Dermis microvascular lymphatic vessel endothelial cell (primary cell): Measurements from ENCODE around the gene CADM4. TPM values are rescaled to one million over a fixed set of nuclear protein-coding genes. Genes with fewer than 3 reads are reported as not detected.
"Not testable (repeated sequence)": the region's sequence is repeated elsewhere in the genome, so short reads cannot be mapped to it uniquely, and the experiment has no call there.

Experiments used
- DNase-seq, 2 donors: peaks; one replicate each; pipeline versions ENCODE4 v3.0.0 to v3.0.0-alpha.2; 2010; ENCODE audit warnings: low read depth in 2 of 2
- total RNA-seq: library from RNA; depleted of rRNA; stranded (reverse); fragments of >200 nt; gene quantifications from 2 replicates; pipeline ENCODE4 v1.2.1, GENCODE V29; 2014

Gene CADM4
- total RNA-seq, 1 donor from 2014 or later = 9.2 TPM

- not testable (repeated sequence) for DNase-seq
These were observed 52.6 kb downstream of the CADM4 start for GRCh38 chr19:43587029-43587428.

GRCh38 chr19:43586346-43586745 is 53.3 kb downstream of the CADM4 start:
- DNase-seq = no peak

GRCh38 chr19:43584484-43584883 is 55.2 kb downstream of the CADM4 start:
- DNase-seq = no peak

GRCh38 chr19:43582495-43582894 is 57.2 kb downstream of the CADM4 start:
- DNase-seq = no peak

GRCh38 chr19:43581467-43581866 is 58.2 kb downstream of the CADM4 start:
- no peak for DNase-seq

GRCh38 chr19:43578787-43579186 is 60.9 kb downstream of the CADM4 start:
- no peak for DNase-seq

GRCh38 chr19:43575955-43576878 is 63.4 kb downstream of the CADM4 start:
- DNase-seq = no peak

- peak; percentile 97 to 99 for DNase-seq
These were observed 64.3 kb downstream of the CADM4 start, which contains the start of the genes PINLYP and XRCC1 for GRCh38 chr19:43575156-43575950. PINLYP (plus strand) TSS chr19:43575801; CDS start chr19:43577192, 1,391 bp downstream. XRCC1 (minus strand) TSS chr19:43575527; CDS start chr19:43575458, 69 bp downstream.

- peak in 1 of 2 donors; percentile 90 for DNase-seq
These were observed 65.1 kb downstream of the CADM4 start for GRCh38 chr19:43574424-43575155.

Other genes with a start within 250 kb of the CADM4 start
- not detected in 2 replicates for gene TEX101, start 225.0 kb downstream of the CADM4 start, total RNA-seq
- gene LYPD3, start 174.2 kb downstream of the CADM4 start, total RNA-seq = 0.26 and 0.51 TPM in 2 replicates
- 23.9 and 53.2 TPM in 2 replicates for gene PHLDB3, start 135.1 kb downstream of the CADM4 start, total RNA-seq
- 85.6 and 187 TPM in 2 replicates for gene ETHE1, start 112.6 kb downstream of the CADM4 start, total RNA-seq
- gene ZNF575, start 106.7 kb downstream of the CADM4 start, total RNA-seq = under 0.01 and 0.13 TPM in 2 replicates
- gene XRCC1, start 64.3 kb downstream of the CADM4 start, total RNA-seq = 13.6 and 17.1 TPM in 2 replicates
- 4.2 and 4.5 TPM in 2 replicates for gene PINLYP, start 64.0 kb downstream of the CADM4 start, total RNA-seq
- gene IRGQ, start 43.7 kb downstream of the CADM4 start, total RNA-seq = 18.5 and 28.3 TPM in 2 replicates
- 6.7 and 9.0 TPM in 2 replicates for gene ZNF576, start 43.3 kb downstream of the CADM4 start, total RNA-seq
- under 0.01 TPM in 1 of 2 replicates, not detected in the other for gene SRRM5, start 27.8 kb downstream of the CADM4 start, total RNA-seq
- gene ZNF428, start 20.2 kb downstream of the CADM4 start, total RNA-seq = 55.1 and 60.6 TPM in 2 replicates
- gene PLAUR, start 30.3 kb upstream of the CADM4 start, total RNA-seq = 9.6 and 12.8 TPM in 2 replicates
- gene IRGC, start 76.2 kb upstream of the CADM4 start, total RNA-seq = not detected in 2 replicates
- gene SMG9, start 115.1 kb upstream of the CADM4 start, total RNA-seq = 4.4 and 8.3 TPM in 2 replicates
- 0.39 and 0.51 TPM in 2 replicates for gene KCNN4, start 141.1 kb upstream of the CADM4 start, total RNA-seq
- gene LYPD5, start 162.6 kb upstream of the CADM4 start, total RNA-seq = 0.13 and 0.39 TPM in 2 replicates
- 5.7 and 8.3 TPM in 2 replicates for gene ZNF283, start 187.5 kb upstream of the CADM4 start, total RNA-seq
- gene ZNF404, start 244.1 kb upstream of the CADM4 start, total RNA-seq = 0.51 and 1.0 TPM in 2 replicates